ENCODE measurements around the gene NAT16.

DNA sequence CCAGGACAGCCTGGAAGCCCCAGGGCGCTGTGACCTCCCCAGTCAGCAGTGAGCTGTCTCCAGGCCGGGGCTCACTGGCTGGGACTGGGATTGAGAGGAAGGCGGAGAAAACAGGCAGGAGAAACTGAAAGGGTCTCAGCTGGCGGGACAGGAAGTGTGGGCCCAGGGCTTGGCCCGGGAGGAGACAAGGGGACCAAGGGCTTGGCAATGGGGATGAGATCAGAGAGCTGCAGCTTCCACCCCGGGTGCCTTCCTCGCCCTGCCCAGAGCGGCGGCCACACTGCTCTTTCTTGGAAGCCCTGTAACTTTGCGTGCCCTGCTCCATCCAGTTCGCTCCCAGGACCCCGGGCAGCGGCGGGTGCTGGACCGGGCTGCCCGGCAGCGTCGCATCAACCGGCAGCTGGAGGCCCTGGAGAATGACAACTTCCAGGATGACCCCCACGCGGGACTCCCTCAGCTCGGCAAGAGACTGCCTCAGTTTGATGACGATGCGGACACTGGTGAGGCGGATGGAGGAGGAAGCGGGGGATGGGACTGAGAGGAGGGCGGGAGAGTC, 42.3 kb upstream of the NAT16 start:
- TF ChIP-seq, protein P1, sequence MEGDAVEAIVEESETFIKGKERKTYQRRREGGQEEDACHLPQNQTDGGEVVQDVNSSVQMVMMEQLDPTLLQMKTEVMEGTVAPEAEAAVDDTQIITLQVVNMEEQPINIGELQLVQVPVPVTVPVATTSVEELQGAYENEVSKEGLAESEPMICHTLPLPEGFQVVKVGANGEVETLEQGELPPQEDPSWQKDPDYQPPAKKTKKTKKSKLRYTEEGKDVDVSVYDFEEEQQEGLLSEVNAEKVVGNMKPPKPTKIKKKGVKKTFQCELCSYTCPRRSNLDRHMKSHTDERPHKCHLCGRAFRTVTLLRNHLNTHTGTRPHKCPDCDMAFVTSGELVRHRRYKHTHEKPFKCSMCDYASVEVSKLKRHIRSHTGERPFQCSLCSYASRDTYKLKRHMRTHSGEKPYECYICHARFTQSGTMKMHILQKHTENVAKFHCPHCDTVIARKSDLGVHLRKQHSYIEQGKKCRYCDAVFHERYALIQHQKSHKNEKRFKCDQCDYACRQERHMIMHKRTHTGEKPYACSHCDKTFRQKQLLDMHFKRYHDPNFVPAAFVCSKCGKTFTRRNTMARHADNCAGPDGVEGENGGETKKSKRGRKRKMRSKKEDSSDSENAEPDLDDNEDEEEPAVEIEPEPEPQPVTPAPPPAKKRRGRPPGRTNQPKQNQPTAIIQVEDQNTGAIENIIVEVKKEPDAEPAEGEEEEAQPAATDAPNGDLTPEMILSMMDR (IDR thresholded peaks at IDR 0.05): no peak
- TF ChIP-seq EZH2 (IDR thresholded peaks at IDR 0.05) (no peak), EZH2phosphoT487 (IDR thresholded peaks at IDR 0.05) (no peak)

All from neural progenitor cell (in vitro differentiated cells).